Measurements from ENCODE around the gene HOGA1.
"Not testable (repeated sequence)": the region's sequence is repeated elsewhere in the genome, so short reads cannot be mapped to it uniquely, and the experiment has no call there.

Gene HOGA1

GRCh38 chr10:97648562-97649404 is 64.6 kb downstream of the HOGA1 start:
- DNase-seq (ENCODE audit: low read depth, low spot score): peak; percentile 70

DNA sequence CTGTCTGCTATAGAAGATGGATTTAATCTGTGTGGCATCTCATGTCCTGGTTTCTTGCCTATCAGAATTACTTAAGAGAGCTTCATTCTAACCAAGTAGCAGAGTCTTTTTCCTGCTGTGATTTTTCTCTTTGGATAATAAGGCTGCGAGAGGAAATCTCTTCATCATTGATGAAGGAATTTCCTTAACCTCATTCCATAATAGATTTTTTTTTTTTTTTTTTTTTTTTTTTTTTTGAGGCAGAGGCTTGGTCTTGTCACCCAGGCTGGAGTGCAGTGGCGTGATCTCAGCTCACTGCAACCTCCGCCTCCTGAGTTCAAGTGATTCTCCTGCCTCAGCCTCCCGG is 65.2 kb downstream of the HOGA1 start:
- DNase-seq (ENCODE audit: low read depth, low spot score): not testable (repeated sequence)

DNA sequence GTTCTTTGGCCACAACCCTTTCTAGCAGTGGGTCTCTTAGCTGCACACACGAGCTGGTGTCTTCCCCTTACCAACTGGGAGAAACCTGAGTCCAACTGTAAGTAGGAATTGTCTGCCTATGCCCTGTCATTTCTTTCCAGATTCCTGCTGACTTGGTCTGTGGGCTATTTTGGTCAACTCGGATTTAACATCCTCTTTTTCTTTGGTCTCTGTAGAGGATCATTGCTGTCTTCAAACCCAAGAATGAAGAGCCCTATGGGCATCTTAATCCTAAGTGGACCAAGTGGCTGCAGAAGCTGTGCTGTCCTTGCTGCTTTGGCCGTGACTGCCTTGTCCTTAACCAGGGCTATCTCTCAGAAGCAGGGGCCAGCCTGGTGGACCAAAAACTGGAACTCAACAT is 66.5 kb downstream of the HOGA1 start:
- no peak for DNase-seq (ENCODE audit: low read depth, low spot score)

DNA sequence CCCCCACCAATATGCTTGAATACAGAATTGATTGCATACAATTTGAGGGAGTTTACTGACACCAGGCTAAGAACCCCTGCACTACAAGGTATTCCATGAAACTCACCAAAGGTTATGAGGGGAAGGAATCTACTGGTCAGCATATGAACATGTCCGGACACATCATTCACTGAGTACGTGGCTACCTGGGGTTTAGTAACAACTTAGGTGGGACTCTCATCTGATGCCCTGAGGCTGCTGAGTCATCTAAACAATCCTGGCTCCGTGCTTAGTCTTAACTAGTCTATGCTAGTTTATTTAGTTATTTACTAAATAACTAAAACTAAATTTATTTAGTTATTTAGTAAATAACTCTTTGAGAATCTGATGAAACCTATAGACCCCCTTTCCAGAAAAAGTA is 67.6 kb downstream of the HOGA1 start:
- no peak for DNase-seq (ENCODE audit: low read depth, low spot score)

GRCh38 chr10:97656777-97657176 is 72.6 kb downstream of the HOGA1 start:
- no peak for DNase-seq (ENCODE audit: low read depth, low spot score)

GRCh38 chr10:97659589-97659988 is 75.4 kb downstream of the HOGA1 start:
- no peak for DNase-seq (ENCODE audit: low read depth, low spot score)

All from smooth muscle cell of the brain vasculature (primary cell).